Measurements from ENCODE around the gene AMFR. TPM values are rescaled to one million over a fixed set of nuclear protein-coding genes. Genes with fewer than 3 reads are reported as not detected.

AMFR gene
- total and polyA plus RNA-seq, 2 of the 13 experiments (the other 11 are each of a cell fraction or from before 2014, with no cell fraction given) = 52.9 to 108 TPM

- TF ChIP-seq ZBTB4 (CRISPR knock-in tag; IDR thresholded peaks at IDR 0.05; ENCODE audit: borderline replicate concordance) = no peak
- 0 out of 3 replicates have a peak, but pooled peaks have one; percentile 26 for TF ChIP-seq MXI1 (IDR thresholded peaks at IDR 0.05; ENCODE audit: borderline replicate concordance, low read depth, low read length)
- TF ChIP-seq SAP130 (CRISPR knock-in tag; IDR thresholded peaks at IDR 0.05; ENCODE audit: low read depth) = peak; percentile 43
- 0 out of 2 replicates have a peak, but pooled peaks have one; percentile 41 for TF ChIP-seq NFKBIZ (CRISPR knock-in tag; IDR thresholded peaks at IDR 0.05)
- TF ChIP-seq ZBTB34 (CRISPR knock-in tag; IDR thresholded peaks at IDR 0.05) = 0 out of 2 replicates have a peak, but pooled peaks have one; percentile 45
- TF ChIP-seq STAT6 (CRISPR knock-in tag; IDR thresholded peaks at IDR 0.05; ENCODE audit: borderline replicate concordance) = no peak
- no peak for TF ChIP-seq ZNF205 (CRISPR knock-in tag; IDR thresholded peaks at IDR 0.05)
- peak; percentile 56; the same call in 1 of the 2 replicates for TF ChIP-seq FOSL1 (CRISPR knock-in tag; IDR thresholded peaks at IDR 0.05; ENCODE audit: borderline replicate concordance)
- peak; percentile 19; the same call in 1 of the 2 replicates for TF ChIP-seq FOXA3 (CRISPR knock-in tag; IDR thresholded peaks at IDR 0.05)
- TF ChIP-seq GATAD1 (CRISPR knock-in tag; IDR thresholded peaks at IDR 0.05) = 0 out of 2 replicates have a peak, but pooled peaks have one; percentile 24
- TF ChIP-seq MXD4 (CRISPR knock-in tag; IDR thresholded peaks at IDR 0.05) = no peak
- no peak for TF ChIP-seq ZEB1 (IDR thresholded peaks at IDR 0.05; ENCODE audit: insufficient replicate concordance, low read depth)
- no peak for TF ChIP-seq KDM2A (CRISPR knock-in tag; IDR thresholded peaks at IDR 0.05; ENCODE audit: borderline replicate concordance, low read depth)
- TF ChIP-seq JUND (CRISPR knock-in tag; IDR thresholded peaks at IDR 0.05) = 0 out of 2 replicates have a peak, but pooled peaks have one; percentile 40
- TF ChIP-seq ZNF792 (CRISPR knock-in tag; IDR thresholded peaks at IDR 0.05) = no peak
- TF ChIP-seq CEBPB (IDR thresholded peaks at IDR 0.05; ENCODE audit: borderline replicate concordance, low read depth, low read length) = peak; percentile 86
- 0 out of 2 replicates have a peak, but pooled peaks have one; percentile 36 for TF ChIP-seq HHEX (CRISPR knock-in tag; IDR thresholded peaks at IDR 0.05)
Measured at GRCh38 chr16:56409195-56409594, 16.1 kb downstream of the AMFR start (continued).
